GM10847 (cell line): ENCODE results near the gene KIF2A.
A peak's percentile ranks its signal among the peaks of the same experiment; 100 is the strongest.

Experiments
- POLR2A ChIP-seq: IDR thresholded peaks from 2 replicates; pipeline ENCODE4 v1.6.1; 2011; ENCODE audit not compliant: insufficient read length; ENCODE audit errors: extremely low read depth

KIF2A gene

DNA sequence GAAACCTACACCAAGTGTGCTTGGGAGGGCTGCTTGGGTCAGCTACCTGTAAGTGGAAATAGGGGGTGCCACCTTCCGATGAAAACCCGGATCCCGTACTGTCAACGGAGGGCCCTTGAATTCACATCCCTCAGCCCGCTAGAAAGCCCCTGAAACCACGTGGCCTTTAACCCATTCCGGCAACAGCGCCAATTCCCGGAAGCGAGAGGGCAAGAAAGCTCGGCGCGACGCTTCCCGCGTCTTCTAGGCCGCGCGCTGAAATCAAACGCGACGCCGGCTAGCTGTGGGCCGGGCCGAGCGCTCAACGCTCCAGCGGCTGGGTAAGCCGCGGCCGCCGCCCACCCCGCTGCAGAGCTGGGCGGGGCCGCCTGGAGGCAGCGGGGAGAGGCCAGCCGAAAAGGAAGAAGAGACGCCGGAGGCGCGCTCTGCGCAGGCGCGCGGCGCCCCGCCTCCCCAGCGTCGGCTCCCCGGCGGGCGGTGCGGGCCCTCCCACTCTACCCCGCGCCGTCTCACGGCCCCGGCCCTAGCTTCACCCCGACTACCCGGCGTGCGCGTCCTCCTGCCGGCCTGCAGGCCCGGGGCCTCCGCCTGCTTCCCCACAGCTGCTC, at the start of gene KIF2A:
Gene KIF2A (plus strand): TSS at position 492 of the 608 bp plus-strand sequence. CDS start 267 bp downstream, outside the sequence.
- TF ChIP-seq POLR2A, result peak; percentile 64

DNA sequence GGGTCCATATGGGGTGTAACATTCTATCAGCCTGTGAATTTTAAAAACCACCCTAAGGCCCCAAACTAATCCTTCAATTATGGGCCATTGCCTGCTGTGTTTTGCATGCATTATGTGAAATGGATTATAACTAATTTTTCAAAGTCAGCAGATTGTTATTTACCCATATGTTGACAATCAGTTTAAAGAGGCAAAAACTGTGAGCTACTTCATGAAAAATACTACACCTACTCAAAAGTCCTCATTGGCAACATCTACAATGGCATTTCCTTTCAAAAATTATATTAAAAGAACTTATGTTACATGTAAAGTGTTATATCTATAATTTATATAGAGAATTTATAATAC, 49.0 kb upstream of the KIF2A start:
- TF ChIP-seq POLR2A, result no peak

DNA sequence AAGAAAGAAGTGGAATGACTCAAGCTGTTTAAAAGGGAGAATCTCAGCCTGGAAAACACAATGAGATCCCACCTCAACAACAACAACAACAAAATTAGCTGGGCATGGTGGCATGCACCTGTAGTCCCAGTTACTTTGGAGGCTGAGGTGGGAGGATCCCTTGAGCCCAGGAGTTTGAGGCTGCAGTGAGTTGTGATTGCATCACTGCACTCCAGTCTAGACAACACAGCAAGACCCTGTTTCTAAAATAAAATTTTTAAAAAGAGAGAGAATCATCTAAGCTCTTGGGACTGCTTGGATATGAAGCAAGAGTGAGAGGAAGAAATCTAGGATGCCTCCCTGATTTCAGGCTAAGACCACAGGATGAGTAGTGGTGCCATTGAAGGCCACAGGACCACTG, 47.4 kb upstream of the KIF2A start:
- no peak for TF ChIP-seq POLR2A

DNA sequence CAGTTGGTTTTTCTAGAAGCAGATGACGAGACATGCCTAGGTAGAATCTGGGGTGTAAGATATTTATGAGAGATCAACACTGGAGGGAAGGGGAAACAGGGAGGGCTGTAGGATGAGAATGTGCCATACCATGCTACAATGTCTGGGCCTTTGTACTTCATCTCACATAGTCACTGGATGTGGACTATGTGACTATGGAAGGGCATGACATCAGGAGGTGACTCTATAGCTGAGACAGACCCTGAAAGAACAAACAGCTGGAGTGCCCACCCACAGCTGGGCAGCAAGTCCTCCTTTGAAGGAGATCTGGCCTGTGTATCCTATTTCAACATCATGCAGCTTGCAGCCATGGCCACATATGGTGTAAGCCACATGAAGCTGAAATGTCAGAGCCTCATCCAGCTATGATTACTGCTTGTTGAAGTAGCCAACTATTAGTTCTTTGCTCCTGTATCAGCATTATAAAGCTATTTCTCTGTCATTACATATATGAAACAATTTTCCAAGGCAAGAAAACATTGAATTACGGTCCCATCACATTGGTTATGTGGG, 46.2 kb upstream of the KIF2A start:
- TF ChIP-seq POLR2A, result no peak

DNA sequence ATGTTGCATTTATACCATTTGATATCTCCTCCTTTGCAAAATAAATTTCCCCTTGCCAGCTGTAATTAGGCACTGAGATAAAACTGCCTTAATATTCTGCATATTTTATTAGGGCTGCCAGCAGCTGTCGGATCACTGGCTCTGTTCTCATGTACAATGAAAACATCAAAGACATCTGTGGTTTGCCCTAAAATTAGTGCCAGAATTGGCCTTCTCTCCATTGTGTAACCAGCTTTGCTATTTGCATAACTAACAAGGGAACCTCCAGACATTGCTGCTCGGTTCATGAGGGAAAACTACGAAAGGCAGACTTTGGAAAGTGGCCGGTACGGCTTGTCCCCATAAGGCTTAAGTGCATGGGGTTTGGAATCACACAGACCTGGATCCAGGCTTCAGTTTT, 45.5 kb upstream of the KIF2A start:
- no peak for TF ChIP-seq POLR2A

DNA sequence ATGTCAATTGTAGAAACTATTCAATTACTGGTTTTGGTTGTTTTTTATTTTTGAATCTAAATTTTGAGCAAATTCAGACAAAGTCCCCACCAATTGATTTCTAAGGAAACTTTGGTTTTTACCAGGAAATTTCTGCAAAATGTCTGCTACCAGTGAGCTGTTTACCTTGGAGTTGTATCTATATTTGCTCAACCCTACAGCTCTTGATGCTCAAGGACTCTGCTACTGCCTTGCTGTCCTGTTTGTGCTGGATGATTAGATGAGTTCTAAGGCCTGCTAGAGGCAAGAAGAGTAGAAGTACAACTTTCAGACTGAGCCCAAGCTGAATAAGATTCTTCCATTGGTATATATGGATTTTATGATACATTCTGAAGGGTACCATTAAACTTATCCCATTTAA, 42.6 kb upstream of the KIF2A start:
- TF ChIP-seq POLR2A, result no peak

DNA sequence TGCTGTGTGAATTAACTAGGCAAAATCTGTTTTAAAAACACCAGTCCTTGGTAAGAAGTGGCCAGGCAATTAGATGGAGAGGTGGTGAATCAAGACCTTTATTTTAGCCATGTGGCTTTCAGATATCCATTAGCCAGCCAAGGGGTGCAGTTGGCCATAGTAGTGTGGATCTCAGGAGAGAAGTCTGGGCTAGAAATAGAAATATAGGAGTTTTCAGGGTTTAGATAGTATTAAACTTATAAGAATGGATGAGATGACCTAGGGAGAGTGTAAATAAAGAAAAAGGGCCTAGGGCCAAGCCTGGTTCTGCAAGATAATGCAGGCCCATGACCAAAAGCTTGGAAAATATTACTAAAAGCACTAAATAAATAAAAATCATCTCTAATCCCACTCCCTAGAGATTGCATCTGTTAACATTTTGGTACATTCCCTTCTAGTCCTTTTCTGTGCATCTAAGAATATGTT, 40.3 kb upstream of the KIF2A start:
- no peak for TF ChIP-seq POLR2A

DNA sequence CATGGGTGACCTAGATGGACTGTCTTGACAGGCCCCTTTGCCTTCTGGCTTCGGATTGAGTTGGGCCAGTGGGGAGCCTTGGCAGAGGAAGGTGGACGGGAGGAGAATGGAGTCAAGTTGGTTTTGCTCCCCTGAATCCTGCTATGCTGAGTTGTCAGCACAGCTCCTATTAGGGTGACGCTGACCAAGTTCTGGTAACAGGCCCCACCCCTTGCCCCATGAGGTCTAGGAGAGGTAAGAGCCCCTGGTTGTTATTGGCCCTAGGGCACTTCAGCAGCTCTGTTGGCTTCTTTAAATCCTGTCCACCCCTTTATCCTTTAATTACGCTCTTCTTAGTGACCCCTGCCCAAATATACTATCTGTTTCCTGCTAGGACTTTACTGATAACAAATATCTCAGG, 39.4 kb upstream of the KIF2A start:
- no peak for TF ChIP-seq POLR2A

DNA sequence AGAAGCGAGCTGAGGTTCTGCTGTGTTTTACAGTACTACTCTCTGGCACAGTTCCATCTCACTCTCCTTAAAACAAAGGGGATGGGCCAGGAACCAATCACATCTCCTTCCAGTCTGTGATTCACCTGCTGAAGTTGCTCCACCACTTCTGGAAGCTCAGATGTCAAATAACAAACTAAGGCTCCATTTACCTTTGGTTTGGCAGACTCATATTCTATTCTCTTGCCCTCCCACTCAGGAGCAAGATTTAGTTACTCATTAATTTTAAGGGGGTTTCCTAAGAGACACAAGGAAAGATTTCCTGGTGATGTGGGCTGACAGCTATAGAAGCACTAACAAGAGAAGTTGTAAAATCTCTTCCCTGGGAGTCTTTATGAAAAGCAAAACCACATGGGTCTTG, 37.8 kb upstream of the KIF2A start:
- TF ChIP-seq POLR2A, result no peak

DNA sequence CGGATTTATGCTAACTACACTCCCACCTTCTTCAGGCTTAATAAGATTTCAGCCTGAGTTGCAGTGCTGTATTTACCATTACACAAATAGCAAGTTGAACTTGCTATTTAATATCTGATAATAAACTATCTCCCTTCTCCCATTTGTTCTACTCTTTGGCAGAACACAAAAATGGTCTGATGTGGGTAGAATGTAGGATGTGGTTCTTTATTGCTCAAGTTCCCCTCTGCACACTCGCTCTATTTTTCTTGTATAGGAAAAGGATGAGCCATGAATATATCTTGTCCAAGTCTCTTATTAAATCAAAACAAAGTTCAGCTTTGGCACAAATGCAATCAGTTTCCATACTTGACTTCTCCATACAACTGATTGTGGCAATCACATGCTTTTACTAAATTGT, 37.2 kb upstream of the KIF2A start:
- no peak for TF ChIP-seq POLR2A

DNA sequence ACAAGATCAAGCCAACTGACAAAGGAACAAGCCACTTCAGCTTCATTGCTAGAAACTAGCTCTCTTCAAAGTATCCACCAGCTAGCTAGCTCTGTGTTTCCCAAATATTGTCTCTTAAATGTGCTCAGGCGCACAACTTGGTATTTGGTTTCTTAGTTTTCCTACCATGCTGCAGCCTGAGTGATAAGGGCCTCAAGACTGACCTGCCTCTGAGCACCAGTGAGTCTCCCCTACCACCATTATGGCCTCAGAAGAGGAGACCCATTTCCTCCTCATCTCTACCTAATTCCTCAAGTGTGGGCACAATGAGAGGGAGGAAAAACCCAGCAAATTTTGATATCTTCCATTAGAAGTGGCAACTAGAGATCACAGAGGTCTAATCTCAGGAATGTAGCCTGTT, 34.6 kb upstream of the KIF2A start:
- no peak for TF ChIP-seq POLR2A

DNA sequence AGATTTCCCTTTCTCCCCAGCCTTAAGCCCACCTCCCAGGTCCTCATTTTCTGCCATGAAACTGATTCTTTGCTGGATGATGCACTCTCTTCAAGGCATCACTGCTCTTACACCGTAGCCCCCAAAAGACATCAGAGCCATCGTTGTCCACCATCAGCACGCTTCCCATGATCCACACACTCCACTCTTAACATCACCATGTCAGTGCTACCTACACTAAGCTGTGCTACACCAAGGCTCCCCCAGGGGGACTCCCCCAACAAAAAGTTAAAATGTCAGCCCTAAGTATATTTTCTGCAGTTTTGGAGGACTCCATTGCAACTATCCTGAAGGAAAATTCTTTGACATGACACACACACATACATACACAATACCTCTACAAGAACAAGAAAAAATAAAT, 34.1 kb upstream of the KIF2A start:
- no peak for TF ChIP-seq POLR2A

DNA sequence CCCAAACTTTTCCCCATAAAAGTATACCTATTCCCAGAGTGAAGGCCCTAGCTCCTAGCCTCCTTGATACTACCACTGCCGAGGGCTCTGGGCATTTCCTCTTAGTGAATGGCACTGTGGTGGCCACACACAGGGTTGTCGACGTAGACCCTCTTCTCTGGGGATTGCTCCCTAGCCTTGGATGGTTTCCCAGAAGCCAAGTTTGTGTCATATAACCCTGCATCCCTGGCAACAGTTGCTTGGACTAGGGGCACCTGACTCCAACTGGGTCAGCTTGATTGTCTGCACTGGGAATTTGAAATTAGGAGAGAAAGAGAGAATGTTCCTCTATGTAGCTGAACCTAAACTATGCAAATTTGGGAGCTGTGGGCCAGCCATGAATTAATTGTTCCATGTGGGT, 32.3 kb upstream of the KIF2A start:
- TF ChIP-seq POLR2A, result no peak

DNA sequence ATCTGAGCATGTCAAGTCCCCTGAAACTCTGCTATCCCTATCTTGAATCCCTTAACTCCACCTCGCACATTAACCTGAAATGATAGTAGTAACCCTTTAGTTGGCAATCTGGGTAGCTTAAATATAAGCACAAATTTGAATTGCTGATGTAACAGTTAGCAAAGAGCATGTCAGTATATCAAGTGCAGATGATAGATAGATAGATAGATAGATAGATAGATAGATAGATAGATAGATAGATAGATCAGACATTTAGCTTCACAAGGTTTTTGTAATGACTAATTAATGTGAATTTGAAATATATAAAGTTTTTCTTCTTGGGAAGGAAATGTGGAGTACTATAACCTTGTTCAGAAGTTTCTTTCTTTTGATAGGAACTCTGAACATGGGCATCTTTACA, 30.4 kb upstream of the KIF2A start:
- no peak for TF ChIP-seq POLR2A

DNA sequence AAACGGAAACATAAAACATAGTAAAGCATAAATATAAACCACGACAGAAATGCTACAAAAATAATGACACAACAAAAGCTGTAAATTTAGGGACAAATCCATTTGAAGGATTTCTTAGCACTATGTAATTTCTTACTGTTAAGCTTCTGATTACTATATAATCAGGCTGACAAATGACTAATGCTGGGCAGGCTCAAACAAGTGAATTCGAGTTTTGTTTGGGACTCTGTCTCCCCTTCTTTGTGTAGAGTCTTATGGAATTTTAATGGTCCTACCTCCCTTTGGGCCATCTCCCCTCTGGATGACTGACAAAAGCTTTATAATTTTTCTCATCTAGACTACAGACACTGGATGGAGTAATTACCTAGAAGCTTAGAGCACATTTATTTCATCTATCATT, 24.6 kb upstream of the KIF2A start:
- no peak for TF ChIP-seq POLR2A

DNA sequence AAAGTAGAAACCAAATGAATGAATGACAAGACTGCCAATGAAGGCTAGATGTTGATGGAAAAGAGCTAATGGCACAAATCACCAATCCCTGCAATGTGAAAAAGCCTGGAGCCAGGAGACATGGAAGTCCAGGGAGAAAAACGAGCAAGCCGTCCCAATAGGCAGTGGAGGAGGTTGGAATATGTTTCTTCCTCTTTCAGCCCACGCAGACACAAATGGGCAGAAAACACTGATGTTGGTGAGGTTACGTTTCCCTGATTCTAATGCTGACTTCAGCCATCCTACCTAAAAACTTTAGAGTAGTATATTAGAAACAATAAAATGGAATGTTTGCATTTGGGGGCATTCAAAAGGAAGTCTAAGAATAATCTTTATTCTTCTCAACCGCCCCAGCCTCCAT, 23.9 kb upstream of the KIF2A start:
- TF ChIP-seq POLR2A, result no peak

DNA sequence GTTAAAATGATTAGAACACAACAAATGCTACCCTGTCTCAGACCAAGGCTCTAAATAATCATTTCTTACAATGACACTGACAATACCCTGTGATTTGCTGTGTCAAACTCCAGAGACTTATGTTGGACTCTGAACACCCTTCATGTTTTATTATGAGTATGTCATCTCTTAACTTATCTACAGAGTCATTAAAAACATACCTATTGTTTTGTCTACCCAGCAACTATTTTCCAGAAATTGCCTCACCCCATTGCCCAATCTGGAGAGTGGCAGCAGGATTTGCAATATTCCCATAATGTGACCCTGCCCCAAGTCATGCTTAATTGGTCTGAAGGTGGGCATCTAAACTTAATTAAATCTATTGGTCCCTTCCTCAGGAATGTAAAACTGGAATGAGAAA, 23.0 kb upstream of the KIF2A start:
- no peak for TF ChIP-seq POLR2A
